Tibial nerve (tissue), 4 donors: ENCODE results near the gene COL9A2. TPM values are rescaled to one million over a fixed set of nuclear protein-coding genes. Genes with fewer than 3 reads are reported as not detected.

Experiments
- DNase-seq, 2 donors: peaks; one replicate each; pipeline ENCODE4 v3.0.0-alpha.2; 2019; ENCODE audit warnings: low spot score in 2 of 2
- H3K27ac ChIP-seq, 4 donors: fragments of 200-600 bp; sonication (generic) in 3 of 4; one replicate each; pipeline ENCODE4 v1.5.1; 2017 to 2019; ENCODE audit warnings: mild to moderate bottlenecking in 1 of 4
- H3K27me3 ChIP-seq, 2 donors: fragments of 200-600 bp; sonication (generic) in 1 of 2; one replicate each; pipeline versions ENCODE4 v1.5.1 to v1.6.0; 2017 to 2019
- H3K36me3 ChIP-seq, 3 donors: fragments of 200-600 bp; sonication (generic); one replicate each; pipeline ENCODE4 v1.5.1; 2018 to 2019
- H3K4me1 ChIP-seq, 4 donors: fragments of 200-600 bp; sonication (generic) in 3 of 4; one replicate each; pipeline ENCODE4 v1.5.1; 2017 to 2019
- H3K4me3 ChIP-seq, 4 donors: fragments of 200-600 bp; sonication (generic) in 3 of 4; one replicate each; pipeline ENCODE4 v1.5.1; 2017 to 2019; ENCODE audit warnings: mild to moderate bottlenecking in 1 of 4, moderate library complexity in 1 of 4
- H3K9me3 ChIP-seq, 4 donors: fragments of 200-600 bp; sonication (generic) in 3 of 4; one replicate each; pipeline ENCODE4 v1.5.1; 2017 to 2019
- CTCF ChIP-seq, 5 experiments: fragments of 200-600 bp in 3 of 5; fragments of 450-650 bp in 2 of 5; sonication (generic) in 3 of 5; IDR thresholded peaks; one replicate each; pipeline ENCODE4 v1.5.1; 2016 to 2019; ENCODE audit warnings: antibody characterized with exemption in 5 of 5, mild to moderate bottlenecking in 3 of 5, moderate library complexity in 2 of 5
- EP300 ChIP-seq, 2 donors: sonication (generic); formaldehyde crosslinking; IDR thresholded peaks; one replicate each; pipeline ENCODE4 v1.6.1; 2017; ENCODE audit warnings: antibody characterized with exemption in 2 of 2, mild to moderate bottlenecking in 1 of 2
- POLR2A ChIP-seq, 2 donors: fragments of 450-650 bp; IDR thresholded peaks; one replicate each; pipeline ENCODE4 v1.6.1; 2017; ENCODE audit warnings: antibody characterized with exemption in 2 of 2, mild to moderate bottlenecking in 2 of 2, moderate library complexity in 2 of 2
- WGBS, 2 donors: methylation state at CpG; one replicate each; pipeline ENCODE4 v1.1.5; 2018; 5-methylcytosine and 5-hydroxymethylcytosine counted together
- total RNA-seq, 4 donors: library from RNA; depleted of rRNA; stranded (reverse); fragments of >200 nt; gene quantifications; one replicate each; pipeline ENCODE4 v1.1.0, GENCODE V29; 2016

The COL9A2 gene
- total RNA-seq, 4 donors from 2014 or later = 3.3 to 8.8 (median 7.0) TPM

- H3K4me1 ChIP-seq = no peaks in the 10 kb centered on the region
- no peaks in the 10 kb centered on the region for H3K9me3 ChIP-seq
- H3K36me3 ChIP-seq = peaks cover 0 to 5% (median 0%) of the 10 kb centered on the region in 3 donors
- no peak overlapping the region for H3K27ac ChIP-seq
- no peak for DNase-seq
- WGBS, 2 donors = 77 to 90% methylated on average over 6 to 13 of the region's 13 CpGs
- no peak for TF ChIP-seq CTCF (IDR thresholded peaks at IDR 0.05)
- no peak for TF ChIP-seq EP300 (IDR thresholded peaks at IDR 0.05)
- no peak for TF ChIP-seq POLR2A (IDR thresholded peaks at IDR 0.05)
- no peaks in the 10 kb centered on the region for H3K27me3 ChIP-seq
- H3K4me3 ChIP-seq = no peak overlapping the region
These were observed 14.6 kb downstream of the COL9A2 start for GRCh38 chr1:40302475-40302874.

DNA sequence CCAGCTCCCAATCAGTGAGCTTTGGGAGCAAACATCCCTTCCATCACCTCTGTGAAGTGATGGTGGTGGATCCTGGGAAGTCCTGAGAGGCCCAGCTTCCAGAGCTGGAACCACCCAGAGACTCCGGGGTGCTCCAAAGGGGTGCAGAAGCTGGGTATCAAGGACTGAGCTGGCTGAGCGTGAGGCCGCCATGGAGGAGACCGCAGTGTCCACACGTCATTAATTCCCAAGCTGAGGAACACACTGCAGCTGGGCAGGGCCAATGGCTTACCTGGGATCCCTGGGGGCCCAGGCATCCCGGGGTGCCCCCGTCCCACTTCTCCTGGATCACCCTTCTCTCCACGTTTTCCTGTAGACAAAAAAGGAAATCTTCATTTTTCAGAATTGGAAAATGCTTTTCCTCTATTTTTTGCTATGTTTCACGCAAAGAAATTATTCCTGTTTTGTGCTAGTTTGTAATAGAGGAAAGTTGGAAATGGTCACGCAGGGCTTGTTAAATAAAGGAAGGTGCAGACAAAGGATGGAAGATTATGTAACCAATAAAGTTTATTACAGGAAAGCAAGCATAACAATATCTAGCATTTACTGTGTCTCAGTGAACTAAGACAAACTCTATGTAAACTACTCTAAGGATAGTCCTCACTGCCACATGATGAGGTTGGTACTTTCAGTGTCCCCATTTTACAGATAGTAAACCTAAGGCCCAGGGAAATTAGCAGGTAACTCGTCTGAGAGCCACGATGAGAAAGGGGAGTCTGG lies 15.4 kb downstream of the COL9A2 start:
- WGBS, 2 donors = 87 to 90% methylated on average over 12 of the region's 12 CpGs
- Histone ChIP-seq H3K9me3 (no peaks in the 10 kb centered on the region), H3K4me1 (no peaks in the 10 kb centered on the region), H3K4me3 (no peak overlapping the region), H3K27ac (no peak overlapping the region), H3K36me3 (peaks cover 0 to 5% (median 0%) of the 10 kb centered on the region in 3 donors), H3K27me3 (no peaks in the 10 kb centered on the region)
- no peak for TF ChIP-seq POLR2A (IDR thresholded peaks at IDR 0.05)
- no peak for TF ChIP-seq CTCF (IDR thresholded peaks at IDR 0.05)
- no peak for TF ChIP-seq EP300 (IDR thresholded peaks at IDR 0.05)
- DNase-seq = no peak

DNA sequence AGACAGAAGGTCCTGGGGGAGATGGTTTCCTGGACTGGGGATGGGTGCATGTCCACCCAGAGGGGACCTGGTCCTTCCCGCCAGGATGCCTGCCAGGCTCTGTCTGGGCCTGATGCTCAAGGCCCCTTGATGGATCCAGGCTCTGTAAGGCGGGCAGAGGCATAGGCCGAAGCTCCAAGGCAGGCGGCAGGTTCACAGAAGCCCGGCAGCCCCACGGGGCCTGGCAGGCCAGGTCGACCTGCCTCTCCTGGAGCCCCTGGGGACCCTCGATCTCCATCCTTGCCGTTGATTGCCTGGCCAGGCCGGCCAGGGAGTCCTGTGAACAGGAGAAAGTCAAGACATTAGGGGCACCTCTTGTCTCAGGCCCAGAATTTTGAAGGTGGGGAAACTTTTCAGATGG lies 16.0 kb downstream of the COL9A2 start:
- H3K27me3 ChIP-seq = no peaks in the 10 kb centered on the region
- H3K36me3 ChIP-seq = peaks cover 0 to 5% (median 0%) of the 10 kb centered on the region in 3 donors
- H3K27ac ChIP-seq = no peak overlapping the region
- WGBS, 2 donors = 84 to 88% methylated on average over 6 to 10 of the region's 10 CpGs
- TF ChIP-seq EP300 (IDR thresholded peaks at IDR 0.05) (no peak), CTCF (IDR thresholded peaks at IDR 0.05) (no peak)
- no peaks in the 10 kb centered on the region for H3K9me3 ChIP-seq
- H3K4me3 ChIP-seq = no peak overlapping the region
- DNase-seq = no peak
- H3K4me1 ChIP-seq = no peaks in the 10 kb centered on the region

DNA sequence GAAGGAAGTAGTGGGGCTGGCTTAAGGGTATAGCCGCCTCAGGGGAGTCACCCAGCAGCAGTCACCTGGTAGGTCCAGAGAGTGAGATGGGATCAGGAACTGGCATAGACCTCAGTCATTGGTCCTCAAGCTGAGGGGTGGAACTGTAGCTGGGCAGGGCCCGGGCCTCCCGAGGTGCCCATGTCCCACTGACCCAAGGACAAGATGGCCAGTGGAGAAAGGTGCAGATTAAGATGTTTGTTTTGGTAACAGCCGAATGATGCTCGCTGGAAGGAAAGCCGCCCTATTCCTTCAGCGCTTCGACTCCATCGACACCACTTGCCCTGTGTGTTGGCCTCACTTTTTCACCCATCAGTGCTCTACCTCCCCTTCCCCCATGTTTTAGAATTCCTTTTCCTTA lies 16.4 kb downstream of the COL9A2 start:
- 93 to 95% methylated on average over 9 of the region's 9 CpGs for WGBS, 2 donors
- Histone ChIP-seq H3K9me3 (no peaks in the 10 kb centered on the region), H3K27me3 (no peaks in the 10 kb centered on the region), H3K4me1 (no peaks in the 10 kb centered on the region), H3K27ac (no peak overlapping the region), H3K36me3 (peaks cover 0 to 5% (median 0%) of the 10 kb centered on the region in 3 donors), H3K4me3 (no peak overlapping the region)
- no peak for DNase-seq
- TF ChIP-seq POLR2A (IDR thresholded peaks at IDR 0.05) = no peak
- TF ChIP-seq CTCF (IDR thresholded peaks at IDR 0.05) = no peak
- no peak for TF ChIP-seq EP300 (IDR thresholded peaks at IDR 0.05)

DNA sequence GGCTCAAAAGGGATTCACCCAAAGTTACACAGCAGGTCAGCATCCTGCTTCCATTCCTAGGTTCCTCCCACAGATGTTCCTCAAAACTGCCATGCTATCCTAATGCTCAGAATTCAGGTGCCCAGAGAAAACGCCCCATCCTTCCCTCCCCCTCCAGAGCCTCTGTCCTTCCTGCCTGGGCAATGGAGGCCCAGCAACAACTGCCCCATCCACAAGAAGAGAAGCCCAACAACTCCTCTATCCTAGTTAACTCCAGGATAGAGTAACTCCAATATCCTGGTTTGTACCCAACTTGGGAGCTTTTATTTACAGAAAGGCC lies 16.9 kb downstream of the COL9A2 start:
- H3K4me1 ChIP-seq = no peaks in the 10 kb centered on the region
- peaks cover 0 to 6% (median 0%) of the 10 kb centered on the region in 3 donors for H3K36me3 ChIP-seq
- DNase-seq = no peak
- H3K27me3 ChIP-seq = no peaks in the 10 kb centered on the region
- no peak overlapping the region for H3K4me3 ChIP-seq
- no peaks in the 10 kb centered on the region for H3K9me3 ChIP-seq
- 69 to 87% methylated on average over 1 of the region's 1 CpG for WGBS, 2 donors
- TF ChIP-seq POLR2A (IDR thresholded peaks at IDR 0.05) = no peak
- TF ChIP-seq EP300 (IDR thresholded peaks at IDR 0.05) = no peak
- no peak for TF ChIP-seq CTCF (IDR thresholded peaks at IDR 0.05)
- no peak overlapping the region for H3K27ac ChIP-seq
